DND-41 (cell line): ENCODE results near the gene CCDC60.

Experiments
- ATAC-seq: fragments of 200-7000 bp; cut with Tn5 transposase; 3 replicates; pipeline ENCODE4 v1.9.1; 2021; ENCODE audit warnings: low read depth; ENCODE audit not compliant: insufficient read depth
- DNase-seq: peaks from one replicate; pipeline ENCODE4 v3.0.0-alpha.2; 2020
- H2AFZ ChIP-seq: 2 replicates; pipeline ENCODE4 v1.6.0; 2012; ENCODE audit warnings: low read depth, low read length
- H3K27ac ChIP-seq: 2 replicates; pipeline ENCODE4 v1.5.1; 2012; ENCODE audit warnings: low read length, inconsistent platforms
- H3K27me3 ChIP-seq: fragments of 200-600 bp; sonication (generic); 2 replicates; pipeline ENCODE4 v1.6.0; 2012; ENCODE audit warnings: low read length, mild to moderate bottlenecking, inconsistent platforms; ENCODE audit not compliant: insufficient read depth, poor library complexity
- H3K36me3 ChIP-seq: 2 replicates; pipeline ENCODE4 v1.5.1; 2012; ENCODE audit warnings: low read length, inconsistent platforms; ENCODE audit not compliant: insufficient read depth
- H3K4me1 ChIP-seq: 2 replicates; pipeline ENCODE4 v1.5.1; 2012; ENCODE audit warnings: mild to moderate bottlenecking, low read length; ENCODE audit not compliant: insufficient read depth
- H3K4me2 ChIP-seq: 2 replicates; pipeline ENCODE4 v1.6.0; 2012; ENCODE audit warnings: mild to moderate bottlenecking, moderate library complexity, low read length, inconsistent platforms; ENCODE audit not compliant: insufficient read depth
- H3K4me3 ChIP-seq, 2 experiments: fragments of 200-600 bp in 1 of 2; shearing (Covaris generic) in 1 of 2; 2 replicates each; pipeline ENCODE4 v1.5.1; 2012 to 2016; ENCODE audit warnings: inconsistent platforms in 2 of 2, low read length in 2 of 2, mild to moderate bottlenecking in 2 of 2, low read depth in 1 of 2, moderate library complexity in 1 of 2
- H3K79me2 ChIP-seq: 2 replicates; pipeline ENCODE4 v1.6.0; 2012; ENCODE audit warnings: low read length, inconsistent platforms; ENCODE audit not compliant: insufficient read depth
- H3K9ac ChIP-seq: 2 replicates; pipeline ENCODE4 v1.6.0; 2012; ENCODE audit warnings: low read depth, mild to moderate bottlenecking, inconsistent platforms, low read length, moderate library complexity
- H3K9me3 ChIP-seq: 2 replicates; pipeline ENCODE4 v1.5.1; 2012; ENCODE audit warnings: low read length, moderate library complexity, mild to moderate bottlenecking, inconsistent platforms; ENCODE audit not compliant: insufficient read depth, severe bottlenecking
- H4K20me1 ChIP-seq: 2 replicates; pipeline ENCODE4 v1.6.0; 2012; ENCODE audit warnings: low read length; ENCODE audit not compliant: insufficient read depth
- EZH2 ChIP-seq: IDR thresholded peaks from 3 replicates; pipeline ENCODE4 v1.6.1; 2012; ENCODE audit warnings: borderline replicate concordance, low read depth, mild to moderate bottlenecking, moderate library complexity, low read length, inconsistent platforms; ENCODE audit not compliant: severe bottlenecking
- TF ChIP-seq, protein P1 (sequence below): IDR thresholded peaks from 2 replicates; pipeline ENCODE4 v1.5.1; 2012; ENCODE audit warnings: borderline replicate concordance, low read length, moderate library complexity, mild to moderate bottlenecking; ENCODE audit not compliant: poor library complexity, severe bottlenecking; ENCODE audit errors: extremely low read depth

Gene CCDC60, protein sequence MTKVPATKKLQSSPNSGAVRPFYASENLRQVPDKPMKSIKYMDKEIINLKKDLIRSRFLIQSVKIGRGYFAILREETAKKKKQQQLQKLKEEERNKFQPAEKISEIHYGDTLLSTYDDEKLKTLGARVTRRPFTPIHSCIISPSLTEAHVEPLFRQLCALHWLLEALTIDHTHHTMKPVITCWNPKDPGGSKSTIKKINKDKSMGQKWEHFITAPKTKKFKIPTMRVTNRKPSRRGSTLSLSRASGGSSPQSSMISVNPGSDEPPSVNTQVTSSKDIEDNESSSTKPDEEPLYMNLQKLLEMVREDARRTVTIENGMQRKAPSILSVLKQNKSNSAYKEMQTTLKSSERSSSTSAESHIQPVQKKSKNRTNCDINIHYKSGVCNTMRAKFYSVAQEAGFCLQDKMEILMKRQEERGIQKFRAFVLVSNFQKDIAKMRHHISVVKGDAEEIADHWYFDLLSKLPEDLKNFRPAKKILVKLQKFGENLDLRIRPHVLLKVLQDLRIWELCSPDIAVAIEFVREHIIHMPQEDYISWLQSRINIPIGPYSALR

DNA sequence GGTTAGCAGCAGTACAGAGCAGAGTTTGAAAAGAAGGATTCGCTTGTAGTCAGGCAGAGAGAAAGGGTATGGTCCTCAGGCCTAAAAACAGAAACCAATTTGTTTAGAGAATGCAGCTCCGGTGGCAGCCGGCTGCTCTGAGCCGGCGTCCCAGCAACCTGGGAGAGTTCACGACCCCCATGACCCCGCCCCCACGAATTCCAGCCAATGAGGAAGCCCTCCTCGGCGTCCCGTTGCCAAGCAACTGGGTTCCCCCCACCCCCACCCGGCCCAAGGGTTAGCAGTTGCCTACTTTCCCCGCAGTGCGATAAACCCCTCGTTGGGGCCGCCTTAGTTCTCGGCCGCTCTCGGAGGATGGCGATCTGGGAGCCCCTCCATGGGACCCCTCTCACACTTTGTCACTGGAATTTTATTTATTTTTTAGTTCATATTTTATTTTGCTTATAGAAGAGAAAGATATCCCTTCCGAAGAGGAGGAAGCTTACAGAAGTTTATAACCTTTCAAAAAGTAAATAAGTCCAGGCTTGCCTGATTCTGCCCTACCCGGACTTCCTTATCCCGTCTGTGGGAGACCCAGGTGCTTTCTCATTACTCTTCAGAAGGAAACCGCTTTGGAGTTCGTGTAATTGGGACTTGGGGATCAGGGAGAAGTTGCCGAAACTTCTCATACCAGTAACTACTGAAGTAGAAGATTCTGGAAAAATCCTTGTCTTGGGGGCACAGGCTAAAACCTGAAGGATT lies at the start of gene CCDC60:
TSS of gene CCDC60 (plus strand) at position 300 of the 741 bp plus-strand sequence. CDS start 448 bp downstream, outside the sequence.
- H3K27ac ChIP-seq, result no peak within 1 kb of the TSS
- H3K79me2 ChIP-seq, result no peaks in the 10 kb centered on the region
- no peak within 1 kb of the TSS for H3K4me3 ChIP-seq
- H3K9me3 ChIP-seq, result no peaks in the 10 kb centered on the region
- DNase-seq (no peak), ATAC-seq (no peak)
- no peak within 1 kb of the TSS for H3K4me2 ChIP-seq
- H3K36me3 ChIP-seq, result no peaks in the 10 kb centered on the region
- H3K4me1 ChIP-seq, result no peaks in the 10 kb centered on the region
- H2AFZ ChIP-seq, result no peak within 1 kb of the TSS
- H3K27me3 ChIP-seq, result no peaks in the 10 kb centered on the region
- no peaks in the 10 kb centered on the region for H4K20me1 ChIP-seq
- no peak within 1 kb of the TSS for H3K9ac ChIP-seq
- no peak for TF ChIP-seq EZH2
- TF ChIP-seq, protein P1, sequence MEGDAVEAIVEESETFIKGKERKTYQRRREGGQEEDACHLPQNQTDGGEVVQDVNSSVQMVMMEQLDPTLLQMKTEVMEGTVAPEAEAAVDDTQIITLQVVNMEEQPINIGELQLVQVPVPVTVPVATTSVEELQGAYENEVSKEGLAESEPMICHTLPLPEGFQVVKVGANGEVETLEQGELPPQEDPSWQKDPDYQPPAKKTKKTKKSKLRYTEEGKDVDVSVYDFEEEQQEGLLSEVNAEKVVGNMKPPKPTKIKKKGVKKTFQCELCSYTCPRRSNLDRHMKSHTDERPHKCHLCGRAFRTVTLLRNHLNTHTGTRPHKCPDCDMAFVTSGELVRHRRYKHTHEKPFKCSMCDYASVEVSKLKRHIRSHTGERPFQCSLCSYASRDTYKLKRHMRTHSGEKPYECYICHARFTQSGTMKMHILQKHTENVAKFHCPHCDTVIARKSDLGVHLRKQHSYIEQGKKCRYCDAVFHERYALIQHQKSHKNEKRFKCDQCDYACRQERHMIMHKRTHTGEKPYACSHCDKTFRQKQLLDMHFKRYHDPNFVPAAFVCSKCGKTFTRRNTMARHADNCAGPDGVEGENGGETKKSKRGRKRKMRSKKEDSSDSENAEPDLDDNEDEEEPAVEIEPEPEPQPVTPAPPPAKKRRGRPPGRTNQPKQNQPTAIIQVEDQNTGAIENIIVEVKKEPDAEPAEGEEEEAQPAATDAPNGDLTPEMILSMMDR, result no peak

DNA sequence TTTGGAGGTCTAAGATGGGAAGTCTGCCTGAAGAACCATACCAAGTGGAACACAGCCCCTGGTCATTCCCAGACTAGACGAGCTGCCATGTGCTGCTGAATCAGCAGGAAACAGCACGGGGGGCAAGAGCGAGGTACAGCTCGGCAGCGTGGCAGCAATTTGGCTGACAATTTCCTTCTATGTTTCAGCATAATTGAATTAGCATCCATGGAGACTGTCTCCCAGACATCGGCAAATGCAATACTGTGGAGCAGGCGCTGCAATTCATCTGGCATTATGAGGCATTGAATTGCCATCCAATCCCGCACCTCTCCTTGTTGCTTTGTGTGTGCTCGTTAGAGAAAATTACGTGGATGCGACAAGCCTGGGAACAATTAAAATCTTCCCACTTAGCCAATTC lies 46.0 kb upstream of the CCDC60 start:
- ATAC-seq (no peak), DNase-seq (no peak)
- no peaks in the 10 kb centered on the region for H3K36me3 ChIP-seq
- no peak overlapping the region for H2AFZ ChIP-seq
- H3K4me2 ChIP-seq, result no peak overlapping the region
- no peaks in the 10 kb centered on the region for H3K9me3 ChIP-seq
- H4K20me1 ChIP-seq, result no peaks in the 10 kb centered on the region
- H3K27me3 ChIP-seq, result peaks cover 13% of the 10 kb centered on the region
- H3K4me3 ChIP-seq, result no peak overlapping the region
- H3K79me2 ChIP-seq, result no peaks in the 10 kb centered on the region
- TF ChIP-seq, protein P1, result no peak
- TF ChIP-seq EZH2, result no peak
- H3K9ac ChIP-seq, result no peak overlapping the region
- no peak overlapping the region for H3K27ac ChIP-seq
- H3K4me1 ChIP-seq, result no peaks in the 10 kb centered on the region

DNA sequence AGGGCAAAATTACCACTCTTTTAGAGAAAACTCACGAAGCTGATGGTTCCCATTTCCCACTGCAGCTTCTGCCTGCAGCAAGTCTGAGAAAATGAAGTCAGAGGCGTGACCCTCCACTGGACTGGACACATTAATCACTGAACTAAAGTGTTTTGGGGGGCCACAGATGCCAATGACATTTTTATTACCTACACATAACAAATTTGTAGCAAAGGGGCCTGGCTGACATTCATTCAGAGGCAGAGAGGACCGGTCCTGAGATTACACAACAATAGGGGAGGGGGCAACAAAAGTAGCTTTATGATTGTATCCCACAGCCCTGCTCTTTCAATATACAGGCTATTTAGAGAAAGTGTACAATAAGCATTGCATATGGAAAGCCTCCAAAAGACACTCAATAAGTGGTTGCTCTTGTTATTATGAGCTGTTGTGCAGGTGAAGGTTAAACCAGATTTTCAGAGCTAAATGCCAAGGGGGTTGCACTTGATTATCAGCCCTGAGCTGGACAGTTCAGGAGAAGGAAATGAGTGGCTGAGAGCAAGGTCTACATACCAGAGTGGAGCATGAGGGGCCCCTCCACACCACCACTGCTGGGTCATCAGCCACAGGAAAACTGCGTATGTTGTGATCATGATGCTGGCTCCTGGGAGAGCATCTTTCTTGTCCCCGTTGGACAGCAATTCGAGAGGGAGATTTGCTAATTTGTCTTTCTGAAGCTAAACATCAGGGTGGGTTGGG lies 41.5 kb upstream of the CCDC60 start:
- Histone ChIP-seq H3K4me3 (no peak overlapping the region), H3K9me3 (no peaks in the 10 kb centered on the region), H3K4me1 (no peaks in the 10 kb centered on the region), H3K27ac (no peak overlapping the region), H2AFZ (no peak overlapping the region), H3K36me3 (no peaks in the 10 kb centered on the region), H3K4me2 (no peak overlapping the region), H3K27me3 (peaks cover 5% of the 10 kb centered on the region), H4K20me1 (no peaks in the 10 kb centered on the region), H3K9ac (no peak overlapping the region), H3K79me2 (no peaks in the 10 kb centered on the region)
- no peak for TF ChIP-seq EZH2
- TF ChIP-seq, protein P1, result no peak
- DNase-seq (no peak), ATAC-seq (no peak)
